Activated naive CD8-positive, alpha-beta T cell treated with anti-CD3 and anti-CD28 coated beads, Interleukin-2, amount 50 U/mL, for 24 hours (primary cell): Measurements from ENCODE around the gene MS4A14.
A peak's percentile ranks its signal among the peaks of the same experiment; 100 is the strongest.
"Not testable (repeated sequence)": the region's sequence is repeated elsewhere in the genome, so short reads cannot be mapped to it uniquely, and the experiment has no call there.

ENCODE experiments used
- ATAC-seq: fragments of 150-1000 bp; cut with Tn5 transposase; one replicate; pipeline ENCODE4 v1.10.0; 2021
- DNase-seq: peaks from one replicate; pipeline ENCODE4 v3.0.0; 2021
- H3K27ac Mint-ChIP-seq: one replicate; pipeline ENCODE4 v1.8.0; 2021; ENCODE audit warnings: mild to moderate bottlenecking, mixed read lengths
- H3K27me3 Mint-ChIP-seq: one replicate; pipeline ENCODE4 v1.8.0; 2021; ENCODE audit warnings: mixed read lengths
- H3K36me3 Mint-ChIP-seq: one replicate; pipeline ENCODE4 v1.8.0; 2021; ENCODE audit warnings: low read depth, mixed read lengths
- H3K4me1 Mint-ChIP-seq: one replicate; pipeline ENCODE4 v1.8.0; 2021; ENCODE audit warnings: mixed read lengths
- H3K4me3 Mint-ChIP-seq: one replicate; pipeline ENCODE4 v1.8.0; 2021; ENCODE audit warnings: mild to moderate bottlenecking, moderate library complexity, mixed read lengths
- H3K9me3 Mint-ChIP-seq: one replicate; pipeline ENCODE4 v1.8.0; 2021; ENCODE audit warnings: mixed read lengths

Gene MS4A14

GRCh38 chr11:60396382-60396781 lies at the start of gene MS4A14:
MS4A14 (plus strand) TSS chr11:60396459; CDS start chr11:60396579, 120 bp downstream.
- no peak for ATAC-seq

GRCh38 chr11:60347084-60347797 lies 49.0 kb upstream of the MS4A14 start:
- H3K27ac Mint-ChIP-seq: no peak overlapping the region
- H3K27me3 Mint-ChIP-seq: peaks cover 8% of the 10 kb centered on the region
- ATAC-seq (no peak), DNase-seq (no peak)
- no peaks in the 10 kb centered on the region for H3K36me3 Mint-ChIP-seq
- H3K9me3 Mint-ChIP-seq: no peaks in the 10 kb centered on the region
- no peaks in the 10 kb centered on the region for H3K4me1 Mint-ChIP-seq
- H3K4me3 Mint-ChIP-seq: no peak overlapping the region

More at GRCh38 chr11:60396382-60396781, at the start of gene MS4A14:
- no peaks in the 10 kb centered on the region for H3K36me3 Mint-ChIP-seq
- no peaks in the 10 kb centered on the region for H3K27me3 Mint-ChIP-seq
- no peak within 1 kb of the TSS for H3K4me3 Mint-ChIP-seq
- DNase-seq: no peak
- H3K27ac Mint-ChIP-seq: peak within 1 kb of the TSS; percentile 13
- no peaks in the 10 kb centered on the region for H3K9me3 Mint-ChIP-seq
- peaks cover 10% of the 10 kb centered on the region for H3K4me1 Mint-ChIP-seq

GRCh38 chr11:60348116-60348515 lies 48.1 kb upstream of the MS4A14 start:
- Mint-ChIP-seq H3K36me3 (no peaks in the 10 kb centered on the region), H3K27me3 (peaks cover 8% of the 10 kb centered on the region), H3K27ac (no peak overlapping the region), H3K4me3 (no peak overlapping the region), H3K4me1 (no peaks in the 10 kb centered on the region), H3K9me3 (no peaks in the 10 kb centered on the region)
- no peak for DNase-seq
- ATAC-seq: no peak

- Mint-ChIP-seq H3K4me3 (no peak overlapping the region), H3K4me1 (no peaks in the 10 kb centered on the region), H3K27me3 (peaks cover 2% of the 10 kb centered on the region), H3K9me3 (peaks cover 4% of the 10 kb centered on the region), H3K36me3 (no peaks in the 10 kb centered on the region), H3K27ac (no peak overlapping the region)
- no peak for DNase-seq
- no peak for ATAC-seq
Observed at GRCh38 chr11:60349990-60350389, 46.3 kb upstream of the MS4A14 start.

GRCh38 chr11:60357771-60358170 lies 38.5 kb upstream of the MS4A14 start:
- DNase-seq: no peak
- peaks cover 4% of the 10 kb centered on the region for H3K9me3 Mint-ChIP-seq
- H3K4me1 Mint-ChIP-seq: peaks cover 13% of the 10 kb centered on the region
- H3K4me3 Mint-ChIP-seq: no peak overlapping the region
- no peak for ATAC-seq
- H3K27ac Mint-ChIP-seq: peak overlapping the region; percentile 9
- H3K36me3 Mint-ChIP-seq: no peaks in the 10 kb centered on the region
- peaks cover 5% of the 10 kb centered on the region for H3K27me3 Mint-ChIP-seq

- Mint-ChIP-seq H3K4me3 (no peak overlapping the region), H3K27me3 (peaks cover 18% of the 10 kb centered on the region)
Observed at GRCh38 chr11:60360621-60361020, 35.6 kb upstream of the MS4A14 start.

GRCh38 chr11:60362241-60362640 lies 34.0 kb upstream of the MS4A14 start:
- Mint-ChIP-seq H3K9me3 (no peaks in the 10 kb centered on the region), H3K4me3 (no peak overlapping the region), H3K36me3 (no peaks in the 10 kb centered on the region), H3K27ac (no peak overlapping the region), H3K27me3 (peaks cover 22% of the 10 kb centered on the region), H3K4me1 (peaks cover 28% of the 10 kb centered on the region)
- ATAC-seq: no peak
- no peak for DNase-seq

More at GRCh38 chr11:60360621-60361020, 35.6 kb upstream of the MS4A14 start:
- H3K36me3 Mint-ChIP-seq: no peaks in the 10 kb centered on the region
- H3K9me3 Mint-ChIP-seq: no peaks in the 10 kb centered on the region
- peaks cover 24% of the 10 kb centered on the region for H3K4me1 Mint-ChIP-seq
- no peak for DNase-seq
- no peak for ATAC-seq
- no peak overlapping the region for H3K27ac Mint-ChIP-seq

- peak; percentile 59 for DNase-seq
- peak overlapping the region; percentile 0 for H3K27ac Mint-ChIP-seq
- H3K4me3 Mint-ChIP-seq: peak overlapping the region; percentile 28
- peaks cover 22% of the 10 kb centered on the region for H3K4me1 Mint-ChIP-seq
- H3K36me3 Mint-ChIP-seq: no peaks in the 10 kb centered on the region
- peak; percentile 64 for ATAC-seq
- peaks cover 26% of the 10 kb centered on the region for H3K27me3 Mint-ChIP-seq
- H3K9me3 Mint-ChIP-seq: no peaks in the 10 kb centered on the region
Observed at GRCh38 chr11:60363542-60364470, 32.5 kb upstream of the MS4A14 start.

- H3K36me3 Mint-ChIP-seq, DNase-seq, ATAC-seq, H3K4me3 Mint-ChIP-seq, H3K9me3 Mint-ChIP-seq, H3K27ac Mint-ChIP-seq: not testable (repeated sequence)
- Mint-ChIP-seq H3K27me3 (peaks cover 35% of the 10 kb centered on the region), H3K4me1 (peaks cover 22% of the 10 kb centered on the region)
Observed at GRCh38 chr11:60366262-60366904, 29.9 kb upstream of the MS4A14 start.

GRCh38 chr11:60367009-60367408 lies 29.2 kb upstream of the MS4A14 start:
- Mint-ChIP-seq H3K4me1 (peaks cover 22% of the 10 kb centered on the region), H3K27me3 (peaks cover 31% of the 10 kb centered on the region), H3K9me3 (no peaks in the 10 kb centered on the region), H3K36me3 (no peaks in the 10 kb centered on the region), H3K27ac (no peak overlapping the region), H3K4me3 (no peak overlapping the region)
- DNase-seq (no peak), ATAC-seq (peak; percentile 50)

GRCh38 chr11:60367896-60368295 lies 28.4 kb upstream of the MS4A14 start:
- no peak for ATAC-seq
- Mint-ChIP-seq H3K4me1 (peaks cover 18% of the 10 kb centered on the region), H3K36me3 (no peaks in the 10 kb centered on the region), H3K27ac (peak overlapping the region; percentile 46), H3K9me3 (no peaks in the 10 kb centered on the region), H3K4me3 (no peak overlapping the region), H3K27me3 (peaks cover 33% of the 10 kb centered on the region)
- DNase-seq: no peak

GRCh38 chr11:60370252-60370810 lies 25.9 kb upstream of the MS4A14 start:
- no peak for DNase-seq
- no peak for ATAC-seq

GRCh38 chr11:60370811-60371298 lies 25.4 kb upstream of the MS4A14 start:
- no peaks in the 10 kb centered on the region for H3K9me3 Mint-ChIP-seq
- H3K27me3 Mint-ChIP-seq: peaks cover 21% of the 10 kb centered on the region
- ATAC-seq (no peak), DNase-seq (no peak)
- no peak overlapping the region for H3K4me3 Mint-ChIP-seq
- no peaks in the 10 kb centered on the region for H3K36me3 Mint-ChIP-seq
- no peak overlapping the region for H3K27ac Mint-ChIP-seq
- H3K4me1 Mint-ChIP-seq: peaks cover 7% of the 10 kb centered on the region

More at GRCh38 chr11:60370252-60370810, 25.9 kb upstream of the MS4A14 start:
- H3K27ac Mint-ChIP-seq: no peak overlapping the region
- peaks cover 7% of the 10 kb centered on the region for H3K4me1 Mint-ChIP-seq
- no peaks in the 10 kb centered on the region for H3K9me3 Mint-ChIP-seq
- H3K4me3 Mint-ChIP-seq: no peak overlapping the region
- no peaks in the 10 kb centered on the region for H3K36me3 Mint-ChIP-seq
- H3K27me3 Mint-ChIP-seq: peaks cover 21% of the 10 kb centered on the region

- peaks cover 17% of the 10 kb centered on the region for H3K27me3 Mint-ChIP-seq
- no peak for DNase-seq
Observed at GRCh38 chr11:60371386-60371785, 24.9 kb upstream of the MS4A14 start.

More at GRCh38 chr11:60371386-60371785, 24.9 kb upstream of the MS4A14 start:
- no peak overlapping the region for H3K27ac Mint-ChIP-seq
- no peaks in the 10 kb centered on the region for H3K36me3 Mint-ChIP-seq
- H3K4me1 Mint-ChIP-seq: peaks cover 3% of the 10 kb centered on the region
- H3K4me3 Mint-ChIP-seq: no peak overlapping the region
- H3K9me3 Mint-ChIP-seq: no peaks in the 10 kb centered on the region
- ATAC-seq: no peak
